ENCODE measurements around the gene PKMYT1.

The PKMYT1 gene

GRCh38 chr16:3019594-3020246 lies 39.5 kb upstream of the PKMYT1 start:
- in situ Hi-C loops (cut with MboI; ENCODE audit: low sequenced_read_pairs) = no loop called here

GRCh38 chr16:3017794-3018506 lies 37.7 kb upstream of the PKMYT1 start, which contains the start of gene CLDN6:
Gene CLDN6, minus strand, starts transcription at chr16:3018183. Its CDS starts 2,162 bp downstream, at chr16:3016021.
- in situ Hi-C loops (cut with MboI; ENCODE audit: low sequenced_read_pairs) = no loop called here

GRCh38 chr16:3017344-3017743 lies 37.1 kb upstream of the PKMYT1 start:
- in situ Hi-C loops (cut with MboI; ENCODE audit: low sequenced_read_pairs) = no loop called here

GRCh38 chr16:3015865-3016521 lies 35.7 kb upstream of the PKMYT1 start:
- in situ Hi-C loops (cut with MboI; ENCODE audit: low sequenced_read_pairs) = no loop called here

GRCh38 chr16:3014971-3015370 lies 34.7 kb upstream of the PKMYT1 start:
- in situ Hi-C loops (cut with MboI; ENCODE audit: low sequenced_read_pairs) = no loop called here

- in situ Hi-C loops (cut with MboI; ENCODE audit: low sequenced_read_pairs) = no loop called here
Observed at GRCh38 chr16:3013998-3014690, 33.9 kb upstream of the PKMYT1 start.

GRCh38 chr16:3013491-3013951 lies 33.3 kb upstream of the PKMYT1 start:
- in situ Hi-C loops (cut with MboI; ENCODE audit: low sequenced_read_pairs) = no loop called here

GRCh38 chr16:3012828-3013420 lies 32.7 kb upstream of the PKMYT1 start, which contains the start of gene CLDN9:
Gene CLDN9, plus strand, starts transcription at chr16:3012923. Its CDS starts 440 bp downstream, at chr16:3013363.
- in situ Hi-C loops (cut with MboI; ENCODE audit: low sequenced_read_pairs) = no loop called here

GRCh38 chr16:3012246-3012645 lies 32.0 kb upstream of the PKMYT1 start:
- in situ Hi-C loops (cut with MboI; ENCODE audit: low sequenced_read_pairs) = no loop called here

- in situ Hi-C loops (cut with MboI; ENCODE audit: low sequenced_read_pairs) = no loop called here
Observed at GRCh38 chr16:3010510-3010909, 30.3 kb upstream of the PKMYT1 start.

- in situ Hi-C loops (cut with MboI; ENCODE audit: low sequenced_read_pairs) = no loop called here
Observed at GRCh38 chr16:3009568-3010390, 29.5 kb upstream of the PKMYT1 start.

GRCh38 chr16:3008690-3009037 lies 28.4 kb upstream of the PKMYT1 start:
- in situ Hi-C loops (cut with MboI; ENCODE audit: low sequenced_read_pairs) = no loop called here

- in situ Hi-C loops (cut with MboI; ENCODE audit: low sequenced_read_pairs) = no loop called here
Observed at GRCh38 chr16:3007957-3008689, 27.9 kb upstream of the PKMYT1 start.

- in situ Hi-C loops (cut with MboI; ENCODE audit: low sequenced_read_pairs) = no loop called here
Observed at GRCh38 chr16:3007059-3007956, 27.1 kb upstream of the PKMYT1 start.

- in situ Hi-C loops (cut with MboI; ENCODE audit: low sequenced_read_pairs) = no loop called here
Observed at GRCh38 chr16:3004781-3005284, 24.6 kb upstream of the PKMYT1 start.

- in situ Hi-C loops (cut with MboI; ENCODE audit: low sequenced_read_pairs) = no loop called here
Observed at GRCh38 chr16:3004319-3004718, 24.1 kb upstream of the PKMYT1 start.

- in situ Hi-C loops (cut with MboI; ENCODE audit: low sequenced_read_pairs) = no loop called here
Observed at GRCh38 chr16:3003582-3004270, 23.5 kb upstream of the PKMYT1 start.

- in situ Hi-C loops (cut with MboI; ENCODE audit: low sequenced_read_pairs) = no loop called here
Observed at GRCh38 chr16:3001316-3001715, 21.1 kb upstream of the PKMYT1 start.
